ENCODE results near the gene TOLLIP. TPM values are rescaled to one million over a fixed set of nuclear protein-coding genes. Genes with fewer than 3 reads are reported as not detected.
A peak's percentile ranks its signal among the peaks of the same experiment; 100 is the strongest.

The TOLLIP gene
- total and polyA plus RNA-seq, 9 of the 15 experiments (the other 6 are each of a cell fraction or from before 2014, with no cell fraction given), result 0.23 to 22.8 (median 7.1) TPM

- peak; percentile 99 for TF ChIP-seq REST (IDR thresholded peaks at IDR 0.05; ENCODE audit: borderline replicate concordance)
- peak; percentile 95 for TF ChIP-seq REST (CRISPR knock-in tag; IDR thresholded peaks at IDR 0.05; ENCODE audit: low read depth)
- TF ChIP-seq LCOR (CRISPR knock-in tag; IDR thresholded peaks at IDR 0.05), result no peak
- TF ChIP-seq, protein P1, sequence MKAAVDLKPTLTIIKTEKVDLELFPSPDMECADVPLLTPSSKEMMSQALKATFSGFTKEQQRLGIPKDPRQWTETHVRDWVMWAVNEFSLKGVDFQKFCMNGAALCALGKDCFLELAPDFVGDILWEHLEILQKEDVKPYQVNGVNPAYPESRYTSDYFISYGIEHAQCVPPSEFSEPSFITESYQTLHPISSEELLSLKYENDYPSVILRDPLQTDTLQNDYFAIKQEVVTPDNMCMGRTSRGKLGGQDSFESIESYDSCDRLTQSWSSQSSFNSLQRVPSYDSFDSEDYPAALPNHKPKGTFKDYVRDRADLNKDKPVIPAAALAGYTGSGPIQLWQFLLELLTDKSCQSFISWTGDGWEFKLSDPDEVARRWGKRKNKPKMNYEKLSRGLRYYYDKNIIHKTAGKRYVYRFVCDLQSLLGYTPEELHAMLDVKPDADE (conservative IDR thresholded peaks at IDR 0.05; ENCODE audit: control insufficient read depth, low read depth, low read length), result 0 out of 2 replicates have a peak, but pooled peaks have one; percentile 38
- no peak for TF ChIP-seq C11orf30 (IDR thresholded peaks at IDR 0.05; ENCODE audit: low read depth)
- peak; percentile 29; the same call in 1 of the 2 replicates for TF ChIP-seq CTBP1 (IDR thresholded peaks at IDR 0.05; ENCODE audit: borderline replicate concordance)
- TF ChIP-seq MNT (conservative IDR thresholded peaks at IDR 0.05), result 0 out of 4 replicates have a peak, but pooled peaks of 1 of the 2 experiments have one; percentile 29
Observed at GRCh38 chr11:1238767-1239595, 70.5 kb downstream of the TOLLIP start (continued).

All from K562 (cell line).